Measurements from ENCODE around the gene TSGA10IP.

Gene TSGA10IP

DNA sequence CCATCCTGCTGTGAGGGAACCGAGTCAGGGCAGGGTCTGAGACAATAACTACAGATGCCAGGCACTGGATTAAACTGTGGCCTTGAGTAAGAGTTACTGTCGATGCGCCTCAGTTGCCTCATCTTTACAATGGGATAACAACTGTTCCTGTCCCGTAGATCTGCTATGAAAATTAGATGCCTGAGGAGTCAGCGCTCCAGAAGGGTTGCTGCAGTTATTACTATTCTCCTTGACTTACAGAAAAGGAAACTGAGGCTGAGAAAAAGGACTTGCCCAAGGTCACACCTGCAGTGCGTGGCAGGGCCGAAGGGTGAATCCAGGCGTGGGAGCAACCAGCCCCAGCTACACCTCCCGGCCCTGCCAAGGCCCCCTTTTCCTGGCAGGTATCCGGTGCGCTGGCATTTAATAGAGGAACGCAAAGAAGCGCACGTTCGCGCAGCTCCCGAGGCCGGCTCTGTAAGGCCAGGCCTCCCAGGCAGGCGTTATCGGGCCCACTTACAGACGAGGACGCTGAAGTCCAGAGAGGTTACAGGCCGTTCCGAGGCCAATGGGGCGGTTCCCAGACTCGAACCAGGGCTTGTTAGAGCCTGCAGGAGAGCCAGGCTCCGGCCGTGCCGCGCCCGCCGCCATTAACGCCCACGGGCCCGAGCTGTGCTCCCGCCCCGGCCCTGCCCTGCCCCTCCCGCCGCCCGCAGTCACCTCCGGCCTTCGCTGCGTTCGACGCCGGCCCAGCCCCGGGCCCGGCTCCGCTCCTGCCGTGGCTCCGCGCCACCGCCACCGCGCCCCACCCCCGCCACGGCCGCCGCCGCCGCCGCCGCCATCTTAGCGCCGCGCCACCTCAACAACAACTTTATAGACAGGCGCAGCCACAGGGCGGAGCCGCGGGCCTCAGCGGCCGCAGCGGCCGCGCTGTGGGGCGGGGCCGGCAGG is 26.8 kb upstream of the TSGA10IP start, which contains the start of gene C11orf68:
Gene C11orf68, minus strand, starts transcription at position 852 of the 930 bp plus-strand sequence. Its CDS starts 31 bp downstream, at position 821.
- peak; percentile 57 for DNase-seq (ENCODE audit: low spot score)

GRCh38 chr11:65919141-65919572 is 26.1 kb upstream of the TSGA10IP start, which contains the start of gene DRAP1:
DRAP1 (plus strand) TSS chr11:65919426; CDS start chr11:65919502, 76 bp downstream.
- DNase-seq (ENCODE audit: low spot score): peak; percentile 99

- no peak for DNase-seq (ENCODE audit: low spot score)
These were observed 25.5 kb upstream of the TSGA10IP start for GRCh38 chr11:65919573-65920371.

- DNase-seq (ENCODE audit: low spot score): no peak
These were observed 24.9 kb upstream of the TSGA10IP start for GRCh38 chr11:65920372-65920802.

DNA sequence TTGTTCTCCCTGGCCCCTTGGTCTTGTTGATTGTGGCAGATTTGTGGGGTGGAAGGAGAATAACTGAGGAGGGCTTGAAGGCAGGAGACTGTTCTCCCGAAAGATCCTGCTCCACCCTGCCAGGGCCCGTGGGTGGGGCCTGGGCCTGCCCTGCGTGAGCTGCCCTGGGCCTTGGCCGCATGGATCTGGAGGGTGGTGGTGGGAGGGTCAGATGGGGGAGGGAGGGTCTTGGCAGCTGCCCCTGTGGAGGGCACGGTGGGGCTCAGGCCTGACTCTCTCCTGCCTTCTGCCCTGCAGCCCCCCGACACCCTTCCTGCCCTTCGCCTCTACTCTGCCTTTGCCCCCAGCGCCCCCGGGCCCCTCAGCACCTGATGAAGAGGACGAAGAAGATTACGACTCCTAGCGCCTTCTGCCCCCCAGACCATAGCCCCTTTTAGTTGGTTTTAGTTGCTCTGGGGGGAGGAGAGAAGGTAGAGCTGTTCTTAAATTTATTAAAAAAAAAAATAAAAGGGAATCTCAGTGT is 24.2 kb upstream of the TSGA10IP start:
- DNase-seq (ENCODE audit: low spot score): no peak

GRCh38 chr11:65921876-65922275 is 23.4 kb upstream of the TSGA10IP start:
- DNase-seq (ENCODE audit: low spot score): no peak

GRCh38 chr11:65922565-65922964 is 22.7 kb upstream of the TSGA10IP start:
- no peak for DNase-seq (ENCODE audit: low spot score)

DNA sequence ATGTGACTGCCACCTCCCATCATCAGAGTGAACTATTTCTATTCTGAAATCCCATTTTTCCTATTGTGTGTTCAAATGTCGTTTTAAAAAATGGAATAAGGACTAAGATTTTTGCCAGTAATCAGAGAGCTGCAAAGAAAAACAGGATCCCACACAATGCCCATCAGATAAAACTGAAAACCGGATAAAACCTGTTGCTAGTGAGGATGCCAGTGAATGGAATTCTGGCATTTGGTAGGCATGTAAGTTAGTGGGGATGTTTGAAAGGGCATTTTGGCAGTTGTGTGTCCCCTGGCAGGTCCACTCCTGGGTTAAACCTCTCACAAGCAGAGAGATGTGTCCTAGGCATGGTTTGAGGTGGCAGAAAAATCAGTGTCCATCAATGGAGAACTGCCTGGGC is 19.9 kb upstream of the TSGA10IP start:
- DNase-seq (ENCODE audit: low spot score): no peak

DNA sequence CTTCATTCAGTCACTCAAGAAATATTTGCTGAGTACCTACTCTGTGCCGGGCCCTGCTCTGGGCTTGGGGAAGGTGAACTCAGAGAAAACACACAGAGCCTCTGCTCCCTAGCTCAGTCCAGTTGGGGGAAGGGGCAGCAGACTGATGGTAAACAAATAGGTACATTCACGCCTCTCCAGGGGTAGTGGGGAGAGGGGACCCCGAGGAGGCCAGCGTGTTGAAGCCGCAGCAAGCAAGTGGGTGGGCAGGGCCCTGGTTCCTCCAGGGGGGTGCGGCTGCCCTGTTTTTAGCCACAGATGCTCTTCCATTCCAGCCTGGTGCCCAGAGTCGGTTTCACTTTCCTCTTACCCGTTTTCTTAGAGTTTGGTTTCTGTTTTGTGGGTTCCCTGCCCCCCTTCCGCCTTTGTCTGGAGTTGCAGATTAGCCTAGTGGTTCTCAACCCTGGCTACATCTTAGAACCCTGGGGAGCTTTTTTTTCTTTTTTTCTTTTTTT is 17.3 kb upstream of the TSGA10IP start:
- no peak for DNase-seq (ENCODE audit: low spot score)

DNA sequence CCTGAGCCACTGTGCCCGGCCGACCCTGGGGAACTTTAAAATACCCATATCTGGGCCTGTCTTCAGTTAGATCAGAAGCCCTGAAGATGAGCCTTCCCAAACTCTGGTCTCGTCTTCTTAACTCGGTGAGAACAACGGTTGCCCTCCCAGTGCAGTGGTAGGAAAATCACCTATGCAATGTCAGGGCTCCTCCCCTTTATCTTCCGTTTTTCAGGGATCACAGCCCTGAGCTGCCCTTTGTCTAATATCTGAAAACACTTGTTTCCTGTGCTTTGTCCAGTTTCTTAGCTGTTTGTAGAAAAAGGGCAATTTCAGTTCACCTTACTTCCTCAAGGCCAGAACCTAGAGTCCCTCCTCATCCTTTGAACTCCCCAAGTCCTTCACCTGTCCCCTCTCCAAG is 16.6 kb upstream of the TSGA10IP start:
- DNase-seq (ENCODE audit: low spot score): no peak

DNA sequence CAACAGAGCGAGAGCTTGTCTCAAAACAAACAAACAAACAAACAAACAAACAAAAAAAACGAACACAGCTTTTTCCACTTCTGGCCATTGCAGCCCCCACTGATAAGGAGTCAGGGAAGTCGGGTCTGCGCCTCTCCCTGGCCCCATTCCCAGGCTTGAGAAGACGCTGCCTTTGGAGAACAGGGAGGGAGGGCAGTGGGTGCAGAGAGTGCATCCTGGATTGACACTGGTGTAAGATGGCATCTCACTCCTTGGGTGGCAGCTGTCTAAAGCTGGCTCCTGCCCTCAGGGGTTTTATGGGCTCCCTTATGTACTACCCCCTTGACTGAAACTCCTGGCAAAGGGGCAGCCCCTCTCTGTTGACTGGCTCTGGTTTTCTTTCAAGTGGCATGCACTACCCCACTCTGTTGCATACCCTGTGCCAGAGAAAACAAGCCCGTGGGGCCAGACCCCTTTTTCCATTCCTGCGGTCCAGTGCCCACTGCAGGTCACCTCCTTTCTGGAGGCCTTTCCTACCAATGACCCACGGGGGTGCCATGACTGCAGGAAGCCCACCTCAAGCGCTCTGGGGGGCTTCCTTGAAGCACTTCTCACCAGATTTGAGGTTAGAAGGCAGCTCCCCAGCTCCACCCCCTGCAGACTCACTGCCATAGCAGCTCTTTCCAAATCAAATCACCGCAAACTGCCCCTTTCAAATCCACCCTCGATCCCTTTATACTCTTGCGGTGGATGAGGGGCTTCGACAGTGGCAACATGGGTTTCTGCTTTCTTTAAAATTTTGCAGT is 13.3 kb upstream of the TSGA10IP start:
- no peak for DNase-seq (ENCODE audit: low spot score)

- no peak for DNase-seq (ENCODE audit: low spot score)
These were observed 12.7 kb upstream of the TSGA10IP start for GRCh38 chr11:65932558-65932919.

DNA sequence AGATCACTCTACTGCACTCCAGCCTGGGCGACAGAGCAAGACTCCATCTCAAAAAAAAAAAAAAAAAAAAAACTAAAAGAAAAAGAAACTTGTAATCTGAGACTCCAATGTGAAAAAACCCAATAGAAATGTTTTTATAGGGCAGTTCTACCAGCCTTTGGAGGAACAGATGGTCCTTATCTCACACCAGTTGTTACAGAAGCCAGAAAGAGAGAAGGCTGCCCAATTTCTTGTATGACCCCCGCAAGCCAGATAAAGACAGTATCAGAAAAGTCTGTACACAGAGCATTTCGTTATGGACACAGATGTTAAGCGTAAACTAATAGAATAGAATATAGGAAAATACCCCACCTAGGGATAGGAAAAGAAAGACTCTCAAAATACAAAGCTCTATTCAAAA is 11.3 kb upstream of the TSGA10IP start:
- DNase-seq (ENCODE audit: low spot score): peak; percentile 66

DNA sequence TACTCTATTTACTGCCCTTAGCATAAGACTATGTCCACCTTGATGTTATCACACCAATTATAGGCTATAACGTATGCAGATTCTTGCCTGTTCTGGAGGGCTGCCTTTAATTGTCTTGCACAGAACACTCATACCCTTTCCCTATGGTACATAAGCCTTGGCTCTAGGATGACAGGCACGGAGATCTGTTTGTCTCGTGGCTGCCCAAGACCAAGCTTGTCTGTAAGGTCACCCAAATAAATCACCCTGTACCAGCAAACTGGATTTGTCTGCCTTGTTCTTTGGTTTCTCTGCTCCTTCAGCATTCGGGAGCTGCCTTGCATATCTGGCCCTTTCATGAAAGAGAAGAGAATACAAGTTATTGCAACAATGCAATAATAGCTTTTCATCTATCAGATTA is 7.5 kb upstream of the TSGA10IP start:
- DNase-seq (ENCODE audit: low spot score): no peak

- DNase-seq (ENCODE audit: low spot score): no peak
These were observed 3.5 kb upstream of the TSGA10IP start for GRCh38 chr11:65941720-65942310.

DNA sequence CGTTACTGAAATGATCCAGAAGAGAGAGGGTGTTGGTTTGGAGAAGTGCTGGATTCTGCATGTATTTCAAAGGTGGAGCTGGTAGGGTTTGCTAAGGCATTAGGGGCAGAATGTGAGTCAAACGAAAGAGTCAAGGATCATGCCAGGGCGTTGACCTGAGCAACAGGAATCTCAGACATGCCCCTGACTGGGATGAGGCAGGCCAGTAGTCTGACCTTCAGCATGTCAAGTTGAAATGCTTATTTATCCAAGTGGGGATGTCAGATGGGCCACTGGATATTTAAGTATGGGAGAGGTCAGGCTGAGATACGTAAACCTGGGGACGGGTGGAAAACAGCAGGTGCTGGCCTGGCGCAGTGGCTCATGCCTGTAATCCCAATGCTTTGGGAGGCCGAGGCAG is 2.7 kb upstream of the TSGA10IP start:
- DNase-seq (ENCODE audit: low spot score): no peak

DNA sequence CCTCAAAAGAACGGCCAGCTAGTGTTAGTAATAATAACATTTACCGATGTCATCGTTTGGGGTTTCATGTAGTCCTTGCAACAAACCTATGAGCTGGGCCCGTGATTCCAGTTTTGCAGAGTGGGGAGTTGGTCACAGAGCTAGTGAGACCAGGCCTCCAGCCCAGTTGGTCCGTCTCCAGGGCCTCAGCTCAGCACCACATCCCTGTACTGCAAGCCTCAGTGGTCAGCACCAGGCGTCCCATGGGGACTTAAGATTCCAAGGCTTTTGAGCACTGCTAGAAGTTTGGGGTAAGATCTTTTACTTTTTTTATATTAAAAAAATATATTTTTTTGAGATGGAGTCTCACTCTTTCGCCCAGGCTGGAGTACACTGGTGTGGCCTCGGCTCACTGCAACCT is 1.1 kb upstream of the TSGA10IP start:
- DNase-seq (ENCODE audit: low spot score): no peak

DNA sequence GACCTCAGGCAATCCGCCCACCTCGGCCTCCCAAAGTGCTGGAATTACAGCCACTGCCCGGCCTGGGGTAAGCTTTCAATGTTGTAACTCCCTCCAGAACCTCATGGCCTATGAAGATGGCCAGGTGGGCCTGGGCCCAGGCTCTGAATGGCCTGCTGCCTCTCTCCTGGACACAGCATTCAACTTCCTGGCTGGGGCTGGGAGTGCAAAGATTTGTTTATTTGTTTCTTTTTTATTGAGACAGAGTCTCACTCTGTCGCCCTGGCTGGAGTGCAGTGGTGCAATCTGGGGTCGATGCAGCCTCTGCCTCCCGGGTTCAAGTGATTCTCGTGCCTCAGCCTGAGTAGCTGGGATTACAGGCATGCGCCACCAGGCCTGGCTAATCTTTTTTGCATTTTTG is 513 bp upstream of the TSGA10IP start:
- no peak for DNase-seq (ENCODE audit: low spot score)

DNA sequence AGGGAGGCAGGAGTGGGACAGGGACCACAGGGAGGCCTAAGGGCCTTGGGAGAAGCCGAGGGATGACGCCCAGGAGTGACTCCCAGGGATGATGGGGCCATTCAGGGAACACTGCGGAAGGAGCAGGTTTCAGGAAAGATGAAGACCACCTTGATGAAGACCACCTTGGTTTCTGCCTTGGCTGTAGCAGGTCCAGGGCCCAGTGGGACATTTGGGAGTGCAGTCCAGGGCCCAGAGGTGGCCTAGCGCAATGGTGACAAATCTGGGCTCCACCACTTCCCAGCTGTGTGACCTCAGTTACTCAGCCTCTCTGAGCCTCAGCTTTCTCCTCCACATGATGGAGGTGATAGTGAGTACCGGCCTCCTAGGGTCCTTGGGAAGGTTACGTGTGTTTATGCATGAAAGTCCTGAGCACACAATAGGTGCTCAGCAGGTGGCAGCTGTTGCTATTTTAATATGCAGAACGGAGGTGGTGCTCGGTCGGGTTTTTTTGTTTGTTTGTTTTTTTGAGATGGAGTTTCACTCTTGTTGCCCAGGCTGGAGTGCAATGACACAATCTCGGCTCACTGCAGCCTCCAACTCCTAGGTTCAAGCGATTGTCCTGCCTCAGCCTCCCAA is 770 bp downstream of the TSGA10IP start:
- DNase-seq (ENCODE audit: low spot score): no peak

DNA sequence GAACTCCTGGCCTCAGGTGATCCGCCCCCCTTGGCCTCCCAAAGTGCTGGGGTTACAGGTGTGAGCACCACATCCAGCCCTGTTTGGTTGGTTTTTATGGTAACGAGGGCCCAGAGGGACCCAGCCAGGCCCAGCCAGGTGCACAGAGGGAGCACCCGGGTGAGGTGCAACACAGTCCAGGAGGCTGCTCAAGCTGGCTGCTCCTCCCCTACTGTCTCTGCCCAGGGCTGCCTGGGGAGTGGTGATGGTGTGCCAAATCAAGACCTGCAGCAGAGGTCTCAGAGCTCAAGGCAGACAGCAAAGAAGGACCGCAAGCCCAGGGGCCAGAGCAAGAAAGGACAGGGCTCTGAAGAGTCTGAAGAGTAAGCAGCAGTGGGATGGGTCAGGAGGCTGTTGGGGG is 1.4 kb downstream of the TSGA10IP start:
- no peak for DNase-seq (ENCODE audit: low spot score)

- no peak for DNase-seq (ENCODE audit: low spot score)
These were observed 1.9 kb downstream of the TSGA10IP start for GRCh38 chr11:65947133-65947532.

All from cerebellar cortex (tissue), 1 donor.